GM18519 (cell line): Measurements from ENCODE around the gene PDK2.
"Not testable (repeated sequence)": the region's sequence is repeated elsewhere in the genome, so short reads cannot be mapped to it uniquely, and the experiment has no call there.

Experiments used
- ATAC-seq: cut with Tn5 transposase; IDR thresholded peaks from one replicate; pipeline ENCODE4 v1.9.1; 2021; ENCODE audit warnings: mild to moderate bottlenecking, moderate library complexity; ENCODE audit not compliant: unreplicated experiment, low FRiP score

PDK2 gene

GRCh38 chr17:50058296-50058953, 36.7 kb upstream of the PDK2 start:
- ATAC-seq, result no peak

DNA sequence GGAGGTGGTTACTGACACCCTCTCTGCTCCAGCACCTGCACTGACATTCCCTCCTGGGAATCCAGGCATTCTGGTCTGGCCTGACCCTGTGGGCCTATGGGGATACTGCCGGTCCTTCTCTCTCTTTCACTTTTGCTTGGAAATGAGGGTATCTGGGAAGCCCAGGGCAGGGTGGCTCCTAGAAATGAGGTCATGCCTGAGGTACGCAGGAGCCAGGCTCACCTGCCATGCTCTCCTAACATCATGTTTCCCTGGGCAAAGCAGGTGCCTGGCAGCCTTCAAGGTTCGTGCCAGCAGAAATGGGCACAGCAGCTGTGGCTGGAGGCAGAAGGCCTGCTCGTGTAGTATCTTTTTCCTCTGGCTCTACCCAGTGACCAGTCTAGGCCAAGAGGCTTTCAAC, 35.9 kb upstream of the PDK2 start:
- ATAC-seq, result no peak

DNA sequence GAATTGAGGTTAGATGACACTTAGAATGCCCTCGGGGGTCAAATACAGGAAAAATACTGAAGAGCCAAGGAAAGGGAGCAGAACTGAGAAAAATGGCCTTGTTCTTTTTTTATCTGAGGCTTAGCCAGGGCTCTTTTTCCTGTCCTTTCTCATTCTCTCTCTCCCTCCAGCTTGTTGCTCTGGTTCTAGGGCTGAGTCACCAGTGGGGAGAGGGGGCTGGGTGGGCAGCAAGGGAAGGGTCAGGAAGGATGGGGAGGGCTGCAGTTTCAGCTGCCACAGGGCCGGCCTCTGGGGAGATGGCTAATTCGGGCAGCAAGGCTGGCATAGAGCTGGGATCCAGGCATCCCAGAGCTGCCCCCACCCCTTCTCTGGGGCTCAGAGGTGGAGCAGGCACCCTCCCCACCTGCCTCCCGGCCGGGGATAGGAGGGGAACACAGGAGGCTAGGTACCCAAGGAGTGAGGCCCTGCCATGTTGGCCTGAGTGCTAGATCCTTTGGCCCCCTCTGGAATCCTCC, 35.3 kb upstream of the PDK2 start:
- no peak for ATAC-seq

- ATAC-seq, result no peak
These were observed 34.0 kb upstream of the PDK2 start for GRCh38 chr17:50060951-50061712.

- not testable (repeated sequence) for ATAC-seq
These were observed 33.5 kb upstream of the PDK2 start for GRCh38 chr17:50061713-50062045.

- no peak for ATAC-seq
These were observed 32.6 kb upstream of the PDK2 start for GRCh38 chr17:50062293-50063243.

DNA sequence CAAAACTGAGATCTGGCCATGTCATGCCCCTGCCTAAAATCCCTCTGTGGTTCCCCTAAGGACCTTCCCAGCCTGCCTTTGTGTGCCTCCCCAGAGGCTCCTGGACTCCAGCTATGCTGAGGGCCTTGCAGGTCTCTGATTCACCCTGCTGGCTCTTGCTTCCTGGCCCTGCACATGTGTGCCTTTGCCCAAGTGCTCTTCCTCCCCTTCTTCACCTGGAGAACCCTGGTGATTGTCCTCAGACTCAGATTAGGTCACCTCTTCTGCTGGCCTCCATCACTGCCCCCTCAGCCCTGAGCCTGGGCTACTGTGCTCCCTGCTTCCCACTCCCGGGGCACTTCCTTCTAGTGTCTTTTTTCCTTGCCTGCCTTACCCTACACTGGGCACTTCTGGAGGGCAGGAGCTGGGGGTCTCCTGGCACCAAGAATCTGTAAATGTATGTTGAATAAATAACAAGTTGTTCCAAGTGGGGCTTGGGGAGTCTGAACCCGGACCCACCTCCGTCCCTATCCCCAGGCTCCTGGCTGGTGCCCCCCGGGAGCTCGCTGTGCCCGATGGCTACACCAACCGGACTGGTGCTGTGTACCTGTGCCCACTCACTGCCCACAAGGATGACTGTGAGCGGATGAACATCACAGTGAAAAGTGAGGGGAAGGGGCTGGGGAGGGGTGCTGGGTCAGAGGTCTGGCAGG, 31.4 kb upstream of the PDK2 start:
- no peak for ATAC-seq

- no peak for ATAC-seq
These were observed 30.7 kb upstream of the PDK2 start for GRCh38 chr17:50064253-50065001.

DNA sequence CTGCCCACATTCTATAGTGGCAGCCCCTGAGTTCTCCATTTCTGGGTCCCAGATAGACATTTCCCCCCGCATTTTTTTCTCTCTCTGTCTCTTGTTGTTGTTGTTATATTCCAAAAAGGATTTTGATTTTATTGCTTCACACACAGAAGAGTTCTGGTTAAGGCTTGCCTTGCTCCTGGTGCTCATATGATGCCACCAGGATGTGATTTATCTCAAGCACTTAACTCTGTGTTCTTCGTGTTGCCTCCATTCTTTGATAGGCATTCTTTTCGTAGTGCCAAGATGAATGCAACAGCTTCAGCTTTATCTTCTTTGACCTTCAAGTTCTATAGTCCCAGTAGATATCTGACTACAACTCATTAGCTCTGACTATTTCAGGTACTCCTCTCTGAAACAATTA, 30.1 kb upstream of the PDK2 start:
- ATAC-seq, result no peak

DNA sequence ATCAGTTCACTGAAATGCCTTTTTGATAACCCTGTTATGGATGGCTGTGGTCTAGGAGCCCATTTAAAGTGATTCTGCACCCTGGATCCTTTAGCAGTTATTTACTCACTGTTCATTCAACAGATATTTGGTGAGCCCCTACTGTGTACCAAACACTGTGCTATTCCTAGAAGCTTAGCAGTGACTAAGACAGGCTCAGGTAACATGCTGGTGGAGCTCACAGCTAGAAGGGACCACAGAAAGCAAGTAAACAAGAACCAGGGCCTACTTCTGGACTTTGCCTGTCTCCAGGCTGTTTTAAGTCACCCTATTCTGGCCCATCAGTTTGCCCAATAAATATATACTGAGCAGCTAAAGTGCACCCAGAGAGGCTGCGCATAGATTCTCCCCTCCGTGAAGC, 28.2 kb upstream of the PDK2 start:
- no peak for ATAC-seq

DNA sequence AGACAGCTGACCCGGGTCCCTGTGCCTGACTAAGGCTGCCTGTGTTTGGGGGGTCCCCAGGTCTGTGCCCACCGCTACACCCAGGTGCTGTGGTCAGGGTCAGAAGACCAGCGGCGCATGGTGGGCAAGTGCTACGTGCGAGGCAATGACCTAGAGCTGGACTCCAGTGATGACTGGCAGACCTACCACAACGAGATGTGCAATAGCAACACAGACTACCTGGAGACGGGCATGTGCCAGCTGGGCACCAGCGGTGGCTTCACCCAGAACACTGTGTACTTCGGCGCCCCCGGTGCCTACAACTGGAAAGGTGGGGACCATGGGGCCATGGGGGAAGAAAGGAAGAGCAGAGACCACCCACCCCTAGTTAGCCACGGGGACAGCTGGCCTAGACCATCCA, 27.2 kb upstream of the PDK2 start:
- ATAC-seq, result no peak

GRCh38 chr17:50070908-50071680, 24.1 kb upstream of the PDK2 start:
- ATAC-seq, result no peak

DNA sequence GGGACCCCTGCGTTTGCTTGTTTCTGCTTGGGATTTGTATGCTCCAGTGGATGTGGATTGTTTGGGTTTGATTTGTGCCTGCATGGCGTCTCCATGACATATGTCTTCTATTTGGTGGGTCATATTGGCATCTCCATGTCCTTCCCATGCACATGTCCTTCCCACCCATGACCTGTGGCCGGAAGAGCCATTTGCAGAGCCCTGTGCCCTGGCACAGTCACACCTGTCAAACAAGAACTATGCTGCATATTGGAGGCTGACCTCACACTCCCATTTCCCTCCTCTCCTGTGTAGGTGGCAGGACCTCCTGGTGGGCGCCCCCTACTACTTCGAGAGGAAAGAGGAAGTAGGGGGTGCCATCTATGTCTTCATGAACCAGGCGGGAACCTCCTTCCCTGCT, 23.5 kb upstream of the PDK2 start:
- ATAC-seq, result no peak

GRCh38 chr17:50072130-50072529, 23.0 kb upstream of the PDK2 start:
- no peak for ATAC-seq

- no peak for ATAC-seq
These were observed 22.2 kb upstream of the PDK2 start for GRCh38 chr17:50072925-50073324.

- no peak for ATAC-seq
These were observed 20.9 kb upstream of the PDK2 start for GRCh38 chr17:50074227-50074626.

GRCh38 chr17:50075446-50076032, 19.6 kb upstream of the PDK2 start:
- ATAC-seq, result no peak

DNA sequence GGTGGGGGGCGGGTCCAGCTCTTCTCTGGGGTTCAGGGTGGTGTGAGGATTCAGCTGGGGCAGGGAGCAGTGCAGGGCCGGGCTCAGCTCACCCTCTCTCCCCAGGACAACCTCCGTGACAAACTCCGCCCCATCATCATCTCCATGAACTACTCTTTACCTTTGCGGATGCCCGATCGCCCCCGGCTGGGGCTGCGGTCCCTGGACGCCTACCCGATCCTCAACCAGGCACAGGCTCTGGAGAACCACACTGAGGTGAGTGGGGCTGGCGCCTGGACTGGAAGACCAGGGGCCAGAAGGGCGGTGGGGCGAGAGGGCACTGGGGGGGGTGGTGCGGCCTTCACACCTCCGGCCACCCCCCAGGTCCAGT, 18.9 kb upstream of the PDK2 start:
- ATAC-seq, result no peak
